Articular chondrocyte of knee joint (primary cell): ENCODE results near the gene GP1BA. TPM values are rescaled to one million over a fixed set of nuclear protein-coding genes. Genes with fewer than 3 reads are reported as not detected.

Source experiments
- small RNA-seq: library from RNA; depleted of rRNA; stranded (forward); fragments of <200 nt; gene quantifications from one replicate; pipeline ENCODE3, GENCODE V24; 2012
- total RNA-seq: library from RNA; depleted of rRNA; stranded (reverse); fragments of >200 nt; gene quantifications from 2 replicates; pipeline ENCODE4 v1.2.3, GENCODE V29; 2012

GP1BA gene
- total RNA-seq: not detected in 2 replicates

DNA sequence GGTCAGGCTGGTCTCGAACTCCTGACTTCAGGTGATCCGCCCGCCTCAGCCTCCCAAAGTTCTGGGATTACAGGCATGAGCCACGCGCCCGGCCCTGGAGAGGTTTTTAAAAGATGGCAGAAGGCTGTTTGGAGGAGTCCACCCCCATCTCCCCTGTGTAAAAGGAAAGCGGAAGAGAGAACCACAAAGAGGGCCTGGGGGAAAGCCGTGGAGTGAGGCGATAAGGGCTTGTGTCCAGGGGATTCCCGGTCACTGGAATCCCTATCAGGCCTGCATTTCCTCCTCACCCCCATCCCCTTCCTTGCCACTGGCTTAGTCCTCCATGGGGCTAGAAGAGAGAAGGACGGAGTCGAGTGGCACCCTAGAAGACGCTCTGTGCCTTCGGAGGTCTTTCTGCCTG is at the start of gene GP1BA:
Gene GP1BA, plus strand, starts transcription at position 315 of the 400 bp plus-strand sequence. CDS start 328 bp downstream, outside the sequence.

DNA sequence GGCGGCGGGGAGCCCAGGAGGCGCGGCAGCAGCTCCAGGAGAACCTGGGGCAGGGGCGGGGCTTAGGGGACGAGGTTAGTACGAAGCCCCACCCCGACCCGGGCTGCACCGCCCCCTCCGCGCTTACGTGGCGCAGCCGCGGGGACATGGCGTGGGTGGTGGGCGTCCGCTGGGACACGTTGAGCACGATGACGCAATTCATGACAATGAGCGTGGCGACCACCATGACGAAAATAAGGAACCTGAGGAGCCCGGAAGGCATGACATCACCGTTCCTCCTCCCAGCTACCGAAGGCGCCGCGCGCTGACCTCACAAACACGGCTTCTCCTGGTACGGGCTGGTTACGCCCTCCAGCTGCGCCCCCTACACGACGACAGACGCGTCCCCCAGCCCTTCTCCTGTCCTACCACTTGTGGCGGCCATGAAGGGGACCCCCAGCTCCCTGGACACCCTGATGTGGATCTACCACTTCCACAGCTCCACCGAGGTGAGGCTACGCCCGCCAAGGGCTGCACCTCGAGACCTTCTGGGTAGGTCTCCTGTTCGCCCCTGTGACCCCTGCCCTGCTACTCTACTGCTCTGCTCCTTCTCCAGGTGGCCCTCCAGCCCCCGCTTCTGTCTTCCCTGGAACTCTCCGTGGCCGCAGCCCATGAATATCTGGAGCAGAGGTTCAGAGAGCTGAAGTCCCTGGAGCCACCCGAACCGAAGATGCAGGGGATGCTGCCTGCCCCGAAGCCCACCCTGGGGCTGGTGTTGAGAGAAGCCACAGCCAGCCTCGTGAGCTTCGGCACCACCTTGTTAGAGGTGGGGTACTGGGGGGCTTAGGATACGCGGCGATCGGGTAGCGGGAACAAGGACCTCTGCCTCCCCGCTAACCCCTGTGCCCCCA is 32.5 kb upstream of the GP1BA start, which contains the start of gene C17orf107:
Gene C17orf107, plus strand, starts transcription at position 196 of the 890 bp plus-strand sequence. Its CDS starts 227 bp downstream, at position 423.

DNA sequence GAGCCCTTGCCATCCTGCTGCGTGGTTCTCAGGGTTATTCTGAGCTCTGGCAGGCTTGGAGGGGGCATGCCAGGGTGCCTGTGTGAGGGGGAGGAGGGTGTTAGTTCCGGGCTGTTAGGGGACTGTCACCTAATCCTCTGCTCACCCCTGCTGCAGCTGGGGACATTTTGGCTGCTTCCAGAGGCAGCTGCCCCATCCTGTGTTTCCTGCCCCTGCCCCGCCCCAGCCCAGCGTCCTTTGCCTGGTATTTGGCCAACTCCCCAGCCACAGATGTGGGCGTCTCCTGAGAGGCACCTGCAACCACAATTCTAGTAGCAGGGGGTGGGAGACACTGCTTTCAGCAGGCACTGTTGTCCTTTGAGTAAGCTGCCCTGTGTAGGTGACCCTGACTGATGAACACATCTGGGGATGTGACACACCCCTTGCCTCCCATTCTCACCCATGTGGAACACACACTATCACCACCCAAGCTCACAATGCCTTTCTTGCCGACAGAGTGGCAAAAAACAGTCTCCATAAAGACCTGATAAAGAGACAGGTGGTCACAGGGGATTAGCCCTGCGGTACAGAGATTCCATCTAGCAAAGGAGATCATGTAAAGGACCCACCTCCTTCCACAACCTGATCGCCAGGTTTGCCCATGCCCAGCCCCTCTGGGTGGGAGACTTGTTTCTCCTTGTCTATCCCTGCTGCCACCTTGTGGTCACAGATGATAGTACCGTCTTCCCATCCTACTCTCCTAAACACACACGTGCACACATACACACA is 28.8 kb upstream of the GP1BA start, which contains the start of gene CHRNE:
Gene CHRNE, minus strand, starts transcription at position 48 of the 768 bp plus-strand sequence. Its CDS starts 35 bp downstream, at position 13.

DNA sequence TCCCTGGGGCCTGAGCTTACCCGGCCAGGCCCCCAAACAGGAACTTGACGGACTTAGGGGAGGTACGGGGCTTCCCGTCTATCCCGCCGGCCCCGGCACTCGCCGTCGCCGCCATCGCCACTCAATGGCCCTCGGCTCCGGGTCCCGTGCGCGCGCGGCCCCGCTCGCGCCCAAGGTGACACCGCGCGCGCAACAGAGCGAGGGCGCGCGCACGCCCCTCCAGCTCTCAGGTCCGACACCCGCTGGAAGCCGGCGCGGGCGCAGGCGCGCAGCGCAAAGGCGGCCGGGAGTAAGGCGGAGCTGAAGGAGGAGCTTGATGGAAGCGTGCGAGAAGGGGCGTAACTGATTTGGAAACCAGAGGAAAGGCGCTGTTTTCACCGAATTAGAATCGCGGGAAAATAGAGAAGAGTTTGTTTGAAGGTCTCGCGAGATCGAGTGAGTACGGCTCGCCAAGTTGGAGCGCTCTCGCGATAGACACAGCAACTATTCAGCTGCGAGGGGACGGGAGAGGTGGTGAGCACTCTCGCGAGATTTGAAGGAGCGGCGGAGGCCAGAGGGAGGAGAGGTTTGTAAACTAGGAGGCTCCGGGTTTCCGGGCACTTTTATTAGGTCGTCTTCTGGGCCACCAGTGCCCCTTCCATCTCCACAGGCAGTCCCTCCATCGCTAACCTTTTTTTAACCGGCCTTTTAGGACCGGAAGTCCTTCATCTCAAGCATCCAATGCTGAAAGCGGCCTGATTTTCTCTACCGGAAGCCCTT is 7.9 kb downstream of the GP1BA start, which contains the start of the genes RNF167 and SLC25A11:
Gene RNF167, plus strand, starts transcription at position 473 of the 759 bp plus-strand sequence. CDS start 642 bp downstream, outside the sequence.
Gene SLC25A11, minus strand, starts transcription at position 251 of the 759 bp plus-strand sequence. Its CDS starts 136 bp downstream, at position 115.

DNA sequence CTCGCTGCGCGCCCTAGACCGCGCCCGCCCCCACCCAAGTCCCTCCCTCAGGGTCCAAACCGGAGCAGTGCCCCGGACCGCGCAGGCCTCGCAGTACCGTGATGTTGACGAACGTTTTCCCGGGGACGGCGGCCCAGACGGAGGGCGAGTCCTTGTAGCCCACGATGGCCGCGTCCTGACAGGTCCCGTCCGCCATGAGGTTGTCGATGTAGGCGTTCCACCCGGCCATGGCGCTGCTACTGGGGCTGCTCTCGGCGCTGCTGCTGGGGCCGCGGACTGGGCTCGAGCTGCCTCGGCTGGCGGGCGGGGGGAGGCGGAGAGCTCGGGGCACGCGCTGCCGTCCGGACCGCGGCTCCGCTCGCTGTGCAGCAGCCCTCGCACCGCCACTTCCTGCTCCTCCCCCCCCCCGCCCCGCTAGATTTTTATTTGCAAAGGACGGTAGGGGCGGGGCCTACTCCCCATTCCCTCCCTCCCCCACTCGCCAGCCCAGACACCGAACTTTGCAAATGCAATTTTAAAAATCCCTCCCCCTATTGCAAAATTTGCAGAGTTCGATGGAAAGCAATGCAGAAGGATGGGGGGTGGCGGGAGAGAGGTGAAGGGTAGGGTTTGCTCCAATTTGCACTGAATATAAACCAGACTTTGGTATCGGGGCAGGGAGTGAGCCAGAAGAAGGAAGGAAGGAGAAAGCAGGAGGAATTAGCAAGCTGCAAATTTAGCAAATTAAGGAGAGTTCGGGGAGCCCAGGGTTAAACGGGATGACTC is 16.3 kb downstream of the GP1BA start, which contains the start of gene PFN1:
Gene PFN1, minus strand, starts transcription at position 365 of the 765 bp plus-strand sequence. Its CDS starts 136 bp downstream, at position 229.

DNA sequence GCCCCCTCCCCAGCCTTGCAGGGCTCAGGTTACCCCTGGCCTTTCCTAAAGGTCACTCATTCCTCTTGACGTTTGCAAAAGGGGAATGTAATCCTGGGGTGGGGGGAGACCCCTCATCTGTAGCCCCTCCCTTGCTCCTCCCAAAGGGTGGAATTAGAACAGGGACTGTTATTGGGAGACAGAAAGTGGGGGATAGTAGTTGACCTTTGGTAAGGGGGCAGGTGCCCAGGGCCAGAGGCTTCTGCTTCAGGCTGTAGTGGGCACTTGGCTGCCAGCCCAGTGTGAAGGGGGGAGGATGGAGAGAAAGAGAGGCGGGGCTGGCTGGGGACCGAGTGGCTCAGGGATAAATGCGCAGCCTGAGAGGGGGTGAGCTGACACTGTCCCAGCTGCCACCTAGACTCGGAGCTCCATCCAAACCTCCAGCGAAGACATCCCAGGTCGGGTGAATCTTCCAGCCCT is 18.7 kb downstream of the GP1BA start, which contains the start of gene ENO3:
Gene ENO3, plus strand, starts transcription at position 374 of the 459 bp plus-strand sequence. CDS start 711 bp downstream, outside the sequence.

DNA sequence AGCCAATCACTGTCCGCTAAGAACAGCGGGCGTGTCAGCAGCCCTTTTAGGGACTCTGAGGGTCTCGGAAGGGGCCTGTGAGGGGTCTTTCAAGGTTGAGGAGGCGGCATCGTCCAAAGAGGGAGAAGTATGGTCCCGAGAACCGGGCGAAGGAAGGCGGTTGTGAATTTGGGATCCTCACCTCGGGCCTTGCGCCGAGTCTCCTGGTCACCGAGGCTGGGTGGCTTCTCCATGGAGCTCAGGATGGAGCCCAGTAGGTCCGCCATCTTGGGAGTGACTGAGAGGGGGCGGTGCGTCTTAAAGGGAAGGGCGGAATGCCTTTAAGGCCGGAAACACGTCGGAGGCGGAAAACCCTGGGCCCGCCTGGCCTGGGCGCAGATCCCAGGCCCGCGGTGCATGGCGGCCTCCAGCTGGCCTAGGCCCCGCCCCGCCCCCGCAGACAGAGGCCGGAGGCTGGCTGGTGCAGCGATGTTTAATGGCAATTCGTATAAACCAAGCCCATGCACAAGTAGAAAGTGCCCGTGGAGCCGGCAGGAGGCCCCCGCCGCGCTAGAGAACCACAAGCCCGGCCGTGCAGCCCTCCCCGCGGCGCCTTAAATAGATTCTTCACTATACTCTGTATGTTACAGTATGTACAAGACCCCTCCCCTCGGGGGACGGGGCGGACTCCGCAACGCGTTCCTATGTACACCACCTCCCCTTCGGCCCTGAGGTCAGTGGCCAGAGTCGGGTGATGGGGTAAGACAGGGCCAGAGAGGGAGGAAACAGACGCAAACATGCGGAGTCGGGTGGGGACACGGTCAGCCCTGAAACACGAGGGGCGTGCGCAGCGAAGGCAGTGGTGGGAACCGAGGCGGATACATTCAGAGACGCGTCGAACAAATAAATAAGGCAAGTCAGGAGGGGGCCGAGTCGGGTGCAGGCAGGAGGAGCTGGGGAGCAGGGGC is 35.7 kb downstream of the GP1BA start, which contains the start of gene SPAG7:
Gene SPAG7, minus strand, starts transcription at position 279 of the 947 bp plus-strand sequence. Its CDS starts 13 bp downstream, at position 266.

Small RNA genes within 50 kb of the gene (small RNA-seq; reads per million reads assigned to genes)
- gene MIR6864 (not detected), gene MIR6865 (not detected)

Other genes with a start within 250 kb of the GP1BA start
- gene PELP1, start 228.1 kb upstream of the GP1BA start, total RNA-seq: 16.2 and 21.5 TPM in 2 replicates
- 5.5 and 5.8 TPM in 2 replicates for gene ARRB2, start 221.6 kb upstream of the GP1BA start, total RNA-seq
- gene MED11, start 200.8 kb upstream of the GP1BA start, total RNA-seq: 12.1 and 13.9 TPM in 2 replicates
- gene ZMYND15, start 192.4 kb upstream of the GP1BA start, total RNA-seq: 0.65 TPM in 2 replicates
- gene CXCL16, start 192.3 kb upstream of the GP1BA start, total RNA-seq: 9.7 and 11.0 TPM in 2 replicates
- gene TM4SF5, start 160.4 kb upstream of the GP1BA start, total RNA-seq: not detected in 2 replicates
- gene VMO1, start 145.9 kb upstream of the GP1BA start, total RNA-seq: 0.26 and 1.6 TPM in 2 replicates
- gene GLTPD2, start 143.3 kb upstream of the GP1BA start, total RNA-seq: not detected in 2 replicates
- gene PSMB6, start 136.1 kb upstream of the GP1BA start, total RNA-seq: 106 and 116 TPM in 2 replicates
- gene PLD2, start 125.1 kb upstream of the GP1BA start, total RNA-seq: 17.4 and 18.2 TPM in 2 replicates
- 32.3 and 32.4 TPM in 2 replicates for gene MINK1, start 98.9 kb upstream of the GP1BA start, total RNA-seq
- gene C17orf107, start 32.7 kb upstream of the GP1BA start, total RNA-seq: 2.3 and 2.5 TPM in 2 replicates
- gene CHRNE, start 29.2 kb upstream of the GP1BA start, total RNA-seq: 0.65 TPM in 2 replicates
- gene SLC25A11, start 7.8 kb downstream of the GP1BA start, total RNA-seq: 29.7 and 30.7 TPM in 2 replicates
- gene RNF167, start 8.0 kb downstream of the GP1BA start, total RNA-seq: 20.5 and 21.3 TPM in 2 replicates
- gene PFN1, start 16.3 kb downstream of the GP1BA start, total RNA-seq: 278 and 326 TPM in 2 replicates
- gene ENO3, start 18.8 kb downstream of the GP1BA start, total RNA-seq: 0.76 and 1.6 TPM in 2 replicates
- gene SPAG7, start 35.5 kb downstream of the GP1BA start, total RNA-seq: 31.1 and 38.2 TPM in 2 replicates
- gene CAMTA2, start 55.4 kb downstream of the GP1BA start, total RNA-seq: 12.2 and 29.0 TPM in 2 replicates
- 0.22 and 0.39 TPM in 2 replicates for gene INCA1, start 65.2 kb downstream of the GP1BA start, total RNA-seq
- 44.1 and 60.1 TPM in 2 replicates for gene KIF1C, start 65.7 kb downstream of the GP1BA start, total RNA-seq
- gene SLC52A1, start 103.1 kb downstream of the GP1BA start, total RNA-seq: not detected in 2 replicates
- gene ZFP3, start 146.2 kb downstream of the GP1BA start, total RNA-seq: 3.6 and 3.9 TPM in 2 replicates
- gene ZNF232, start 179.6 kb downstream of the GP1BA start, total RNA-seq: 6.9 and 7.1 TPM in 2 replicates
- under 0.01 and 0.78 TPM in 2 replicates for gene USP6, start 183.8 kb downstream of the GP1BA start, total RNA-seq